HG03159 (cell line): Measurements from ENCODE around the gene MRPL11.

Source experiments
- ATAC-seq: cut with Tn5 transposase; IDR thresholded peaks from one replicate; pipeline ENCODE4 v1.9.1; 2021; ENCODE audit warnings: mild to moderate bottlenecking, moderate library complexity; ENCODE audit not compliant: unreplicated experiment

MRPL11 gene

GRCh38 chr11:66407651-66408050 is 31.0 kb downstream of the MRPL11 start:
- ATAC-seq: no peak

GRCh38 chr11:66393954-66394353 is 44.7 kb downstream of the MRPL11 start:
- no peak for ATAC-seq

GRCh38 chr11:66391322-66391721 is 47.3 kb downstream of the MRPL11 start:
- no peak for ATAC-seq

GRCh38 chr11:66388780-66389386 is 49.8 kb downstream of the MRPL11 start:
- no peak for ATAC-seq

- ATAC-seq: no peak
Observed at GRCh38 chr11:66386171-66387069, 52.2 kb downstream of the MRPL11 start.
